T-helper 1 cell treated with Interleukin-12 subunit alpha and Interleukin-12 subunit beta and Interleukin-4 antibody, amounts not matched to agents 30 ng/mL and 1 ng/mL, for 36 hours (primary cell): ENCODE measurements around the gene HIF3A. TPM values are rescaled to one million over a fixed set of nuclear protein-coding genes. Genes with fewer than 3 reads are reported as not detected.

Experiments used
- intact Hi-C: fragments of 100-400 bp; cut with micrococcal nuclease; formaldehyde crosslinking; loops from one replicate; pipeline ENCODE4 v1.15.1; 2024
- total RNA-seq: library from RNA; stranded (reverse); gene quantifications from 2 replicates; pipeline ENCODE4 v1.2.3, GENCODE V29; 2022

HIF3A gene
- total RNA-seq, 1 donor from 2014 or later, result not detected

DNA sequence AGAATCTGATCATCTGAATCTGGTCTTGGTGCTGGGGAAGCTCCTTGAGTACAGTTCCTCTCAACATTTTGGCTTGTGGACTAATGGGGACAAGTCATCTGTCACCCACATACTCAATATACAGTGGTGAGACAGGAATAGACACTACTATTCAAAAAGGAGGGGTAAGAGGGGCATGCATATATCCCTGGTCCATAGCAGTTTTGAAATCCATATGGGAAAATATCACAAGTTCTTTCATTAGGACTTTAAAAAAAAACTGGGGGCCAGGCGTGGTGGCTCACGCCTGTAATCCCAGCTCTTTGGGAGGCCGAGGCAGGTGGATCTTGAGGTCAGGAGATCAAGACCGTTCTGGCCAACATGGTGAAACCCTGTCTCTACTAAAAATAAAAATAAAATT is 29.8 kb downstream of the HIF3A start:
- intact Hi-C loops, result no loop called here

DNA sequence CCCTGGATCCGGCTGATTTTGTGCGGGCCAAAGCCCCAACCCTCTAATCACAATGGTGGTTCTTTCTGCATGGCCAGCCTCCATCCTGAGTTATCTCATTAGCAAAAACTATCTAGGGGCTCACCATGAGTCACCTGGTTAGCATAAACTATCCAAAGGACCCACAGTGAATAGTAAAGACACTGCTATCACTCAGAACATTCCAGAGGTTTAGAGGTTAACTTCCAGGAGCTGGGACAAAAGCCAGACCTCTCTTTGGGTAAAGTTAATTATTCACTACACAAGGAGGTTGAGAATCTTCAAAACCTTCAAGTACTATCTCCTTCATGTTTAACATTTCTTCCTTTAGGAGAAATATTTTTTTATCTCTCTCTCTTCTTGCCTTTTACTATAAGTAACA is 31.2 kb downstream of the HIF3A start:
- intact Hi-C loops, result no loop called here

DNA sequence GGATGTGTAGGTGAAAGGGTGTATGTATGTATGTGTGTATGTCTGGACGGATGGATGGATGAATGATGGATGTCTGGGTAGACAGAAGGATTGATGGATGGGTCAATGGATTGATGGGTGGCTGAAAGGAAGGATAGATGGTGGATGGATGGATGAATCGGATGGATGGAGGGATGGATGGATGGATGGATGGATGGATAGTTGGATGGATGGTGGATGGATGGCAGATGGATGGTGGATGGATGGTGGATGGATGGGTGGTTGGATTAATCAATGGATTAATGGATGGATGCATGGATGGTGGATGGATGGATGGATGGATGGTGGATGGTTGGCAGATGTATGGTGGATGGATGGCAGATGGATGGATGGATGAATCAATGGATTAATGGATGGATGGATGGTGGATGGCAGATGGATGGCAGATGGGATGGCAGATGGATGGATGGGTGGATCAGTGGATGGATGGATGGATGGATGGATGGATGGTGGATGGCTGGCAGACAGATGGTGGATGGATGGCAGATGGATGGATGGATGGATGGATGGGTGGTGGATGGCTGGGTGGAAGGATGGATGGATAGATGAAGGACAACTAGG is 33.6 kb downstream of the HIF3A start:
- intact Hi-C loops, result no loop called here

DNA sequence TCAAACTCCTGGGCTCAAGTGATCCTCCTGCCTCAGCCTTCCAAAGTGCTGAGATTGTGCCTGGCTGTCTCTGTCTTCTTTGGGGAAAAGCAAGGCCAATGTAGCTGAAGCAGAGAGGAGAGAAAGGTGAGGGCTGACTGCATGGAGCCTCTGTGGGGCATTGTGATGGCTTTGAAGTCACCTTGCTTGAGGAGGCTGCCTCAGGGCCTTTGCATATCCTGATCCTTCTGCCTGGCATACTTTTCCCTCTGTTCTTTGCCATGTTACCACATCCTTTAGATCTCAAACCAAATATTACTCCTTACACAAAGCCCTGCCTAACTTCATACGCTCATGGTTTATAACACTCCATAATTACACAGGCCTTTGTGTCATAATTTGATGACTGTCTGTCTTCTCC is 40.6 kb downstream of the HIF3A start:
- intact Hi-C loops, result no loop called here

DNA sequence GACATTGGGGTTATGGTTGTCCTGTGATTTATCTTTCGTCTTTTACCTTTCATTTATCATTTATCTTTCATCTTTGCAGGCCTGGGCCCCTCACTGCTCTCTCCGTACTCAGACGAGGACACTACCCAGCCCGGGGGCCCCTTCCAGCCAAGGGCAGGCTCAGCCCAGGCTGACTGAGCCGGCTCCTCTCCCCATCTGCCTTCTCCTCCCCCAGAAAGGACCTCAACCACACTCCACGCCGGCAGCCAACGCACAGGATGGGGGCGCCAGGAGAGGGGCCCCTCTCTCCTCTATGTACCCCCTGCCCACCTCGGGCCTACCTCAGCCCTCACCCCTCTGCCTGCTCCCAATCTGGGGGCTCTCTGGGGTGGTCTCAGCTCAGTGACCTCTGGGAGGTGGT is 42.6 kb downstream of the HIF3A start:
- intact Hi-C loops, result no loop called here

DNA sequence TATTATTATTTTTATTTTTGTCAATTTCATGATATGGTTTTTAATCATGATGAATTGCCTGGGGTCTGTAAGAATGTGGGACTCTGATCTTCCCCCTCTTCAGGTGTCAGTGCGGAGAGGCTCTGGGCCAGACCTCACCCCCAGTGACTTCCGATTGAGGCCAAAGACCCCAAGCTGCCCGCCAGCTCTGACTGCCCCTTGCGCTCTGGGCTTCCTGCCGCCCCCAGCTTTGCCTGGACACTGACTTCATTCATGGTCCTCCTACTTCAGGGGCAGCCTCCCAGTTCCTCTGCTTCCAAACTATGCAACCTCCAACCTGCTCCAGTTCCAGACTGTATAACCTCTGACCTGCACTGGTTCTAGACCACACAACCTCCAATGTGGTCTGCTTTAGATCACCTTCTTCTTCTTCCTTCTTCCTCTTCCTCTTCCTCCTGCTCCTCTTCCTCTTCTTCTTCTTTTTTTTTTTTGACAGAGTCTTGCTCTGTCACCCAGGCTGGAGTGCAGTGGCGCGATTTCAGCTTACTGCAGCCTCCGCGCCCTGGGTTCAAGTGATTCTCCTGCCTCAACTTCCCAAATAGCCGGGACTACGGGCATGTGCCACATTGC is 43.3 kb downstream of the HIF3A start:
- intact Hi-C loops, result no loop called here

DNA sequence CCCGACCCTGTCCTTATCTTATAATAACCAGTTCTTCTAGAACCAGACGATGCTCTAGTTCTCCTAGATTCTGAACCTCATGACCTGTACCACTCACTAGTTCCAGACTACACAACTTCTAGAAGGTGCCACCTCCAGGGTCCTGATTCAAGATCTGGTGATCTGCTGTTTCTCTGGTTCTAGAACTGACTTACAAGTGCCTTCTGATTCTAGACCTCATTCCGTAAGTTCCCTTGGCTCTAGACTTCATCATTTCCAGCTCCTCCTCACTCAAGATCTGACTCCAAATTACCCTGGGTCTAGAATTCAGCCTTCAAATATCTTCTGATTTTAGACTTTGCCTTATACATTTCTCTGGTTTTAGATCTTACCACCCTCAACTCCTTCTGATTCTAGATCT is 45.1 kb downstream of the HIF3A start:
- intact Hi-C loops, result no loop called here

DNA sequence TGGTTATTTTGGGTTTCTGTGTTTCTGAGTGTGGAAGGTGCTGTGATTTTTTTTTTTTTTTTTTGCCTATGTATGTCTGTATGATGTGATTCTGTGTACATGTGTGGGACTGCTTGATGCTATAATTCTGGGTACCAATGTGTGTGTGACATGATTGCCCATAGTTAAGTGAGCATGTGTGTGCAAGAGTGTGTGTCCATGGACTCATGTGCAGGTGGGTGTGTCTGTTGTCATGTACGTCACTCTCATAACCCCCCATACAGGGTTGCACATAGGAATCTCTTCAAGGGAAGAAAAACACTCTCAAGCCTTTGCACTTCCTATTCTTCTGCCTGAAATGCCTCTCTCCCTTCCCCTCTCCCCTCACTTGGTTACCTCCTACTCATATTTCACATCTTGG is 47.5 kb downstream of the HIF3A start:
- intact Hi-C loops, result no loop called here

DNA sequence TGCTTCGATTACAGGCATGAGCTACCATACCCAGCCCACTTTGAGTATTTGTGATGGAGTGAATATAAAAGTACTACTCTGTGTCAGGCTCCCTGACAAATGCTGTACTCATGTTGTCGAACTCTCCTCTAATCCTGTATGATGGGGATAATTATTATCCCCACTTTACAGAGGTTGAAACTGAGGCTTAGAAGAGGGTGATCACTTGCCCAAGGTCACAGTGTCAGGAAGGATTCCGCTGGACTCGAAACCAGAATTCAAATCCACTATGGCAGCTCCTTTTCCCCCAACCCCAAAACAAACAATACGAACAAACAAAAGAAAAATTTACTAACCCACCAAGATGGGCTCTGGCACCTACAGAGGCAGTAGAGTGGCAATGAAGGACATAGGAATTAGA is 48.3 kb downstream of the HIF3A start:
- intact Hi-C loops, result loop anchor here (5.0 kb wide), 2 partner anchors 418 to 463 kb away; no protein-coding TSS in a partner anchor

DNA sequence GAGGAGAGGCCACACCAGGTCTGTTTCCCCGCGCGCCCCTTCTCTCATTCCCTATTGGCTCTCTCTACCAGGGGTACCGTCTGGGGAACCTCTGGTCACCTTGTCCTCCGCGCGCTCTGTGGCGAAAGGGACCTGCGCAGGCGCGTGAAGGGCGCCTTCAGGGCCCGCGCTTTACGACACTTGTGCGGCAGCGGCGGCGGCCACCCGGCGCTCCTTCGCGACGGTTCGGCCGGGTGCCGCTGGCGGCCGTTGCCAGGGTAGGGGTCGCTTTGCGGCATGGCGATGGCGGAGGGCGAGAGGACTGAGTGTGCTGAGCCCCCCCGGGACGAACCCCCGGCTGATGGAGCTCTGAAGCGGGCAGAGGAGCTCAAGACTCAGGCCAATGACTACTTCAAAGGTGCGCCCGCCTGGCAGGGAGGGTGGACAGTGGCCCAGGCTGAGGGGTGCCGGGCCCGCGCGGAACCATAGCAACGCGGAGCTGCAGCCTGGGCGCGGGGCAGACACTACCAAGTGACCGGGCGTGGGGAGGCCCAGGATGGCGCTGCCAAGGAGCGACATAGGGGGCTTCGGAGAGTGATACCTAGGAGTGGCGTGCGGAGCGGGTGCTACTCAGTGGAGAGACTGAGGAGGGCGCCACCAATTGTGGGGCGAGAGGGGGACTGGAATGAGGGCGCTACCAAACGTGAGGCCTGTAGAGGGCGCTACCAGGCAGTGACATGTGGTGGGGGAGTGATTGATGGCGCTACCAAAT is 50.2 kb downstream of the HIF3A start, which contains the start of gene PPP5C:
Gene PPP5C (plus strand): TSS at position 267 of the 751 bp plus-strand sequence. CDS start 10 bp downstream, at position 277.
- intact Hi-C loops, result loop anchor here (1.0 to 5.0 kb wide), 8 partner anchors 15 to 465 kb away; partner anchors contain the start of gene CCDC61

DNA sequence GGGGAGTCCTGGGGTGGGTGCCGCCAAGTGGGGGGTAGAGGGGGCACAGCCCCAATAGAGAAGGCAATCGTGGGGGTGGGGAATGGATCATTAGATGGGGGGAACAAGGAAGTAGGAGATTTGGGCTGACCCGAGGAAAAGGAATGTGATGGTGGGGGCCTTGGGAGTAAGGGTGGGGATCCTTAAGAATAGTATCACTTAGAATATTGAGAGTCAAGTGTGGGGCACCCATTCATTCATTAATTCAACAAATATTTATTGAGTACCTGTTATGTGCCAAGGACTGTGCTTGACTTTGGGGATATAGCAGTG is 50.7 kb downstream of the HIF3A start:
- intact Hi-C loops, result loop anchor here (1.0 to 5.0 kb wide), 7 partner anchors 15 to 465 kb away; partner anchors contain the start of gene CCDC61

DNA sequence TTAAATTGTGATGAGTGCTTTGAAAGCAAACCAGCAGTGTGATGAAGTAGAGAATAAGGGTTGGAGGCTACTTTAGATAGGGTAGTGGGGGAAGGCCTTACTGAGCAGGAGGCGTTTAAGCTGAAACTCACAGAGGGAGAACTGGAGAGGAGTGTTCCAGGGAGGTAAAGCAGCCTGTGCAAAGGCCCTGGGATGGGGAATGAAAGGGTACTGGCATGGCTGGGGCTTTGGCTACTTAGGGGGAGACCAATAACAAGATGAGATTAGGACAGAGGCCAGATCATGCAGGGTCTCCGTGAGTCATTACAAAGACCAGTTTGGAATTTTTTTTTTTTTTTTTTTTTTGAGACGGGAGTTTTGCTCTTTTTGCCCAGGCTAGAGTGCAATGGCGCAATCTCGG is 51.1 kb downstream of the HIF3A start:
- intact Hi-C loops, result loop anchor here (1.0 to 5.0 kb wide), 7 partner anchors 14 to 466 kb away; partner anchors contain the start of gene CCDC61

DNA sequence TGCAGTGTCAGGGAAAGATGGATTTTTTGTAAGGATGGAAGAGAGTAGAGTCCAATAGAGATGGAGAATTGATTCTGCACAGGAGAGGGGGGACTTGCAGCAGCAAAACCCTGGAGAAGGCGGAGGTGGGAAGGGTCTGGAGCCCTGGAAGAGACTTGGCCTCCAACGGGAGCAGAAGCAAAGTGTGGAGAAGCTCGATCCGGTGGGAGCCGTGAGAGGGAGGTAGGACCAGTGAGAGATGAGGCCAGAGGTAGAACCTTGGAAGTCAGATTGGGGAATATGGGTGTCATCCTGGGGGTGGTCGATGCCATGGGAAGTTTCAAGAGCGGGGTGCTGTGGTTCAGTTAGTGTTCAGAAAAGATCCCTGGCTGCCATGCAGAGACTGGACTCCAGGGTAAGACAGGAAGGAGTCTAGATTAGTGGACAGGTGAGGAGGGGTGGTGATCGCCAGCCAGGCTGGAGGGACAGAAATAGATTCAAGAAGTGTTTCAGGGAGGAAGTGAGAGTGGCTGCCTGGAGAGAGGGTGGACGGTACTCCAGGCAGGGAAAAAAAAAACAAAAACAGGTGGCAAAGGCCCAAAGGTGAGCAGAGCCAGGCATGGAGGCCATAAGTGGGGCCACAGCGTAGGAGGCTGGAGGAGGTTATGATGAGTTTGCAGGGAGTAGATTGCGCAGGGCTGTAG is 52.6 kb downstream of the HIF3A start:
- intact Hi-C loops, result loop anchor here (5.0 kb wide), 2 partner anchors 422 to 467 kb away; no protein-coding TSS in a partner anchor

DNA sequence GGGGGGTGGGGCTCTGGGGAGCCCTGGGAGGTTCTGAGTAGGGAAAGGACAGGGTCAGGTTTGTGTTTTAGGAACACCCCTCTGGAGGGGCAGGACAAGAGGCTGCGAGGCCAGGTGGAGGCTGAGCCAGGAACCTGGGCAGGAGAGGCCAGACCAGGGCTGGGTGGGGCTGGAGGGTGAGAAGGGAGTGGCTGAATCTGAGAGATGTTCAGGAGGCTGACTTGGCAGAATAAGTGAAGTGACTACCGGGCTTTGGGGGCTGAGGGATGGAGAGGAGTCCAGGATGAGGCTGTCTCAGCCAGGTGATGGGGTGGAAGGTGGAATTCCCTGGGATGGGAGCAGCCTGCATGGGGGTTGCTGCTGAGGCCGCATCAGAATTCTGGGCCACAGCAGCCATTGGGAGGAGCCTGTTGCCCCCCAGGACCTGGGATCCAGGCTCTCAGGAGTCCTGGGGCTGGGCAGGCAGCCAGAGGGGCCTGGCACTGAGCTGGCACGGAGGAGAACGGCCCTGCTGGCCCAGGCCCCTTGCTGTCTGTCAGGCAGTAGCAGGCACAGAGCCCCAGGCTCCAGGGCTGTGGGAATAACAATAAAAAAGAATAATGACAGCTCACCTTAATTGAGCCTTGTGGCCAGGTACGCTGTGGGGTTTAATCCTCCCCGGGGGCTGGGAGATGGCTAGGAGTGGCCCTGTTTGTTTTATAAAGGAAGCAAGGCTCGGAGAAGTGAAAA is 53.4 kb downstream of the HIF3A start:
- intact Hi-C loops, result no loop called here

DNA sequence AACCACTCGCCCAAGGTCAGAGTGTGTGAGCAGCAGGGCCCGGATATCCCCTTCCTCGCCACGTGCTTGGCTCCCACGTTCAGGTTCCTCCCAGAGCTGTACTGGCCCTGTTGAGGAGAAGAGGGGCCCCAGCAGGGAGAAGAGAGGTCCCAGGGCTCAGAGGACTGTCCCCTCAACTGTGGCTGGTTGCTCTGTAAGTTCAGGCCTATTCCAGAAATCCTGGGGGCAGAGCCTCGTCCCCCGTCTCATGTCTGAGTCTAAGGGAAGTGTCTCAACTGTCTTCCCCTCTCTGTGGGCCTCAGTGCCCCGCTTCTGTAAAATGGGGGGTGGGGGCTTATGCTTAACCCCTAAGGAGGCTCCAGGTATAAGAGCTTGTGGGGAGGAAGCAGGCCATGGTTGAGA is 53.9 kb downstream of the HIF3A start:
- intact Hi-C loops, result loop anchor here (1.0 kb wide), 1 partner anchor 12 kb away; no protein-coding TSS in a partner anchor

DNA sequence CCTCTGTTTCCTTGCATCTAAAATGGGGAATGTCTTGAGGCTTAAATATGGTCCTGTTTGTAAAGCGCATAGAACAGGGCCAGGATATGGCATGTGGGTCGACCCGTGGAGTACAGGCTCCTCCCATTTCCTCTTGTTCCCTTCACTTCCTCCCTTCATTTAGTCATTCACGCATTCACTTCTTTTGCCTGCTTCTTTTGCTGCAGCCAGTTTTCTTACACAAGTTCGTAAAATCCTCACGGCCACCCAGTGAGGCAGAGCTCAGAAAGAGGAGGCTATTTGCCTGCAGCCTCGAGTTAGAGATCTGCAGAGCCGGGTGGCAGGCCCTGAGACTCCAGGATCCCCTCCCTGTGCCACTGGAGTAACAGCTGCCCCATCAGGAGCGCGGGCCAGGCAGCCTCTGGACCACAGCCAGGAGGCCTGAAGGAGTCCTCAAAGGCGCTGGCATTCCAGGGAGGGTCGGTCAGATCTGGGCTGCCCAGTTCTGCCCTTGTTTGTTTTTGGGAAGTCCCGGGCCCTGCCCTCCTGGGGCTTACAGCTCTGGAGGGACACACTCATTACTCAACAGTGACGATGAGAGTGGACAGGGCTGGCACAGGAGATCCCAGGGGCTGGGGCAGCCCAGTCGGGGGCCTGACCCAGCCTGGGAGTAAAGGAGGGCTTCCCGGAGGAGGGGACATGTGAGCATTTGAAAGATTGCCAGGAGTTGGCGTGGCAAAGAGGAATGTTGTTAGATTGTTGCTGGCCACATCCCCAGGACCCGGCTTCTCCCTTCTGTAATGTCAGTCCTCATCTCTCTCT is 54.6 kb downstream of the HIF3A start:
- intact Hi-C loops, result loop anchor here (1.0 kb wide), 1 partner anchor 11 kb away; no protein-coding TSS in a partner anchor

DNA sequence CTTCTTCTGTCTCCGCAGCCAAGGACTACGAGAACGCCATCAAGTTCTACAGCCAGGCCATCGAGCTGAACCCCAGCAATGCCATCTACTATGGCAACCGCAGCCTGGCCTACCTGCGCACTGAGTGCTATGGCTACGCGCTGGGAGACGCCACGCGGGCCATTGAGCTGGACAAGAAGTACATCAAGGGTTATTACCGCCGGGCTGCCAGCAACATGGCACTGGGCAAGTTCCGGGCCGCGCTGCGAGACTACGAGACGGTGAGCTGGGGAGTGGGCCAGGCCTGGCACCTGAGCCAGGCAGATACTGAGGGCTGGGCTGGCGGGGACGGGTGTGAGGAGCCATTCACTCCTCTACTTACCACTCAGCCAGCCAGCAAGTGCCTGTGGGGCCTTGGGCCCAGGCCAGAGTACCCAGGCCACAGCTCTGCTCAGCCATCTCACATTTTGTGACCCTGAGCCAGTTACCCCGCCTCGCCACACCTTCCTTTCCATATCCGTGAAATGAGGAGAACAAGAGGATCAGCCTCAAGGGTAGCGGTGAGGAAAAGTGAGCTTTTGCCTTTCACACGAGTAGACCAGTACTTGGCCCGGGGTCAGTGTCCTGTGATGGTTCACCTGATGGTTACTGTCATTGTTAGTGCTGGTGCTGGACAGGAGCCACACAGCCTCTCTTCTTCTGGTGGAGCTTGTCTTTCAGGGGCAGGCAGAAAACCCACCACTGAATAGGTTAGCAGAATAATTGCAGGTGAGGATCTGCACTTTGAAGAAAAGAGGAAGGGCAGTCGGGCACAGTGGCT is 57.1 kb downstream of the HIF3A start:
- intact Hi-C loops, result no loop called here

DNA sequence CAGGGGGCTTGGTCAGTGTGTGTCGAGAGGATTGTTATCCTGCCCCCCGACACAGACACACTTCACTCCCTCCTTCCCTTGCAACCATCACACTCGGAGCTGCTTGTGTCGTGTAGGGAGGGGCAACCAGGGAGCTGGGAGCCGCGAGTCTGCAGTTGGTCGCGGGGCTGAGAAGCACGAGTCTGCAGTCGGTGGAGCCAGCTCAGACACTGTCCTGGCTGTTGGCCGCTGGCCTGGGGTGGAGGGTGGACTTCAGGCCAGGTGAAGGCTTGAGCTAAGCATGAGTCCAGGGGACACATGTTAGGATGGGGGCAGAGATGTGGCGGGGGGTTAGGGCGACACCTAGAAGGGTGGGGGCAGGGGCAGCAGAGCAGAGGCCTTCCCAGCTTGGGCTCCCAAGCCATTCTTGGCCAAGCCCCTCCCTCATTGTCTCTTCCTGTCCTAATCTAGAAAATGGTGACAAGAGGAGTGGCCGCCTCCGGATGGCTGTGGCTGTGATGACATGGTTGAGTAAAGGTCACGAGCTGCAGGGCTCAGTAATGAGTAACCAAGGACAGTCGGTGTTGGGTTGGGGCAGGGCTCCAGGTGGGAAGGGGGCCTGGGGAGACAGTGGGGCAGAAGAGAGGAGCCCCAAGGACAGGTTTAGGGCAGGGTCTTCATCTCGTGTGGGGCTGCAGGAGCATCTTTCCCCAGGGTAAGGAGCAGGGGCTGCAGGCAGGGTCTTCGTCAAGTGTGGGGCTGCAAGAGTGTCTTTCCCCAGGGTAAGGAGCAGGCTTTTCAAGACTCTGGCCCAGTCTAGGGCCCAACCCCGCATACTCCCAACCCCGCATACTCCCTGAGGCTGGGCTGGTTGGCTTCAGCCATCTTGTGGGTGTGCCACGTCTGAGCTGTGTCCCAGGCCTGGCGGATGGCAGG is 58.6 kb downstream of the HIF3A start:
- intact Hi-C loops, result no loop called here
